ENCODE measurements around the gene KRT72. TPM values are rescaled to one million over a fixed set of nuclear protein-coding genes. Genes with fewer than 3 reads are reported as not detected.

Gene KRT72
- total and polyA plus RNA-seq, 4 donors = not detected

DNA sequence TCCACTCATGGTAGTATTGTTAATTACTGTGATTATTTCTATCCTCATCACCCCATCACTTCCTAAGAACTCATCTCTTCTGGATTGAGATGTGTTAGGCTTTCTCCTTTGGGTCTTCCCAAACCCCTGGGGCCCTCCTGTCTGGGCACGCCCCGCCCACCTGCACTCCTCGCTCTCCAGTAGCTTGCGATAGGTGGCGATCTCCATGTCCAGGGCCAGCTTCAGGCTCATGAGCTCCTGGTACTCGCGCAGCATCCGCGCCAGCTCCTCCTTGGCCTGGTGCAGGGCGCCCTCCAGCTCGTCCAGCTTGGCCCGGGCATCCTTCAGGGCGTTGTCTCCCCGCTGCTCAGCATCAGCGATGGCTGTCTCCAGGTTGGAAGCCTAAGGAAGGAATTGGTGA, 55.1 kb downstream of the KRT72 start:
- DNase-seq (ENCODE audit: low spot score) = no peak
- 83% methylated on average over 15 of the region's 15 CpGs for WGBS

GRCh38 chr12:52543985-52544883, 57.0 kb downstream of the KRT72 start:
- H3K27ac ChIP-seq (ENCODE audit: low read depth in 1 of 2, low read length in 2 of 2) = no peak overlapping the region
- no peak for DNase-seq (ENCODE audit: low spot score)
- 92% methylated on average over 17 of the region's 17 CpGs for WGBS

More for the DNA sequence above, 55.1 kb downstream of the KRT72 start:
- Histone ChIP-seq H3K9ac (ENCODE audit: low read depth in 1 of 2, low read length in 2 of 2) (no peak overlapping the region), H3K27ac (ENCODE audit: low read depth in 1 of 2, low read length in 2 of 2) (no peak overlapping the region), H3K4me1 (ENCODE audit: control insufficient read depth in 4 of 4, insufficient read depth in 4 of 4, low read length in 3 of 4) (no peaks in the 10 kb centered on the region), H3K27me3 (ENCODE audit: control insufficient read depth in 4 of 4, insufficient read depth in 4 of 4, low read length in 3 of 4) (no peaks in the 10 kb centered on the region), H3K4me3 (ENCODE audit: low read depth in 1 of 3, low read length in 3 of 3) (no peak overlapping the region), H3K36me3 (ENCODE audit: control insufficient read depth in 4 of 4, insufficient read depth in 3 of 4, low read depth in 1 of 4, low read length in 3 of 4) (no peaks in the 10 kb centered on the region), H3K9me3 (ENCODE audit: control insufficient read depth in 4 of 4, low read length in 3 of 4) (no peaks in the 10 kb centered on the region)
- TF ChIP-seq REST (IDR thresholded peaks at IDR 0.05) (no peak), NR2F2 (IDR thresholded peaks at IDR 0.05) (no peak), FOXA2 (IDR thresholded peaks at IDR 0.05) (no peak), EGR1 (IDR thresholded peaks at IDR 0.05; ENCODE audit: low read depth in 2 of 2) (no peak), HNF4A (conservative IDR thresholded peaks at IDR 0.05) (no peak), GABPA (IDR thresholded peaks at IDR 0.05 in 1 of 2, conservative IDR thresholded peaks at IDR 0.05 in 1 of 2) (no peak), FOXA1 (IDR thresholded peaks at IDR 0.05) (no peak), TAF1 (conservative IDR thresholded peaks at IDR 0.05) (no peak), JUND (IDR thresholded peaks at IDR 0.05) (no peak), RAD21 (IDR thresholded peaks at IDR 0.05) (no peak)

GRCh38 chr12:52542785-52543318, 58.4 kb downstream of the KRT72 start:
- Histone ChIP-seq H3K4me3 (ENCODE audit: low read depth in 1 of 3, low read length in 3 of 3) (no peak overlapping the region), H3K9me3 (ENCODE audit: control insufficient read depth in 4 of 4, low read length in 3 of 4) (no peaks in the 10 kb centered on the region), H3K9ac (ENCODE audit: low read depth in 1 of 2, low read length in 2 of 2) (no peak overlapping the region), H3K27me3 (ENCODE audit: control insufficient read depth in 4 of 4, insufficient read depth in 4 of 4, low read length in 3 of 4) (no peaks in the 10 kb centered on the region), H3K4me1 (ENCODE audit: control insufficient read depth in 4 of 4, insufficient read depth in 4 of 4, low read length in 3 of 4) (no peaks in the 10 kb centered on the region), H3K36me3 (ENCODE audit: control insufficient read depth in 4 of 4, insufficient read depth in 3 of 4, low read depth in 1 of 4, low read length in 3 of 4) (no peaks in the 10 kb centered on the region), H3K27ac (ENCODE audit: low read depth in 1 of 2, low read length in 2 of 2) (no peak overlapping the region)
- TF ChIP-seq GABPA (IDR thresholded peaks at IDR 0.05 in 1 of 2, conservative IDR thresholded peaks at IDR 0.05 in 1 of 2) (no peak), TAF1 (conservative IDR thresholded peaks at IDR 0.05) (no peak), EGR1 (IDR thresholded peaks at IDR 0.05; ENCODE audit: low read depth in 2 of 2) (no peak), HNF4G (IDR thresholded peaks at IDR 0.05) (no peak), YY1 (IDR thresholded peaks at IDR 0.05) (no peak), RAD21 (IDR thresholded peaks at IDR 0.05) (no peak), JUND (IDR thresholded peaks at IDR 0.05) (no peak)
- TF ChIP-seq, protein P1, sequence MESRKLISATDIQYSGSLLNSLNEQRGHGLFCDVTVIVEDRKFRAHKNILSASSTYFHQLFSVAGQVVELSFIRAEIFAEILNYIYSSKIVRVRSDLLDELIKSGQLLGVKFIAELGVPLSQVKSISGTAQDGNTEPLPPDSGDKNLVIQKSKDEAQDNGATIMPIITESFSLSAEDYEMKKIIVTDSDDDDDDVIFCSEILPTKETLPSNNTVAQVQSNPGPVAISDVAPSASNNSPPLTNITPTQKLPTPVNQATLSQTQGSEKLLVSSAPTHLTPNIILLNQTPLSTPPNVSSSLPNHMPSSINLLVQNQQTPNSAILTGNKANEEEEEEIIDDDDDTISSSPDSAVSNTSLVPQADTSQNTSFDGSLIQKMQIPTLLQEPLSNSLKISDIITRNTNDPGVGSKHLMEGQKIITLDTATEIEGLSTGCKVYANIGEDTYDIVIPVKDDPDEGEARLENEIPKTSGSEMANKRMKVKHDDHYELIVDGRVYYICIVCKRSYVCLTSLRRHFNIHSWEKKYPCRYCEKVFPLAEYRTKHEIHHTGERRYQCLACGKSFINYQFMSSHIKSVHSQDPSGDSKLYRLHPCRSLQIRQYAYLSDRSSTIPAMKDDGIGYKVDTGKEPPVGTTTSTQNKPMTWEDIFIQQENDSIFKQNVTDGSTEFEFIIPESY (IDR thresholded peaks at IDR 0.05) = no peak
- TF ChIP-seq, protein P2, sequence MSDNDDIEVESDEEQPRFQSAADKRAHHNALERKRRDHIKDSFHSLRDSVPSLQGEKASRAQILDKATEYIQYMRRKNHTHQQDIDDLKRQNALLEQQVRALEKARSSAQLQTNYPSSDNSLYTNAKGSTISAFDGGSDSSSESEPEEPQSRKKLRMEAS (IDR thresholded peaks at IDR 0.05) = no peak
- DNase-seq (ENCODE audit: low spot score) = no peak
- 74% methylated on average over 7 of the region's 7 CpGs for WGBS

More at GRCh38 chr12:52543985-52544883, 57.0 kb downstream of the KRT72 start:
- H3K36me3 ChIP-seq (ENCODE audit: control insufficient read depth in 4 of 4, insufficient read depth in 3 of 4, low read depth in 1 of 4, low read length in 3 of 4) = no peaks in the 10 kb centered on the region
- no peaks in the 10 kb centered on the region for H3K27me3 ChIP-seq (ENCODE audit: control insufficient read depth in 4 of 4, insufficient read depth in 4 of 4, low read length in 3 of 4)
- no peak overlapping the region for H3K4me3 ChIP-seq (ENCODE audit: low read depth in 1 of 3, low read length in 3 of 3)
- TF ChIP-seq FOXA2 (IDR thresholded peaks at IDR 0.05) (no peak), YY1 (IDR thresholded peaks at IDR 0.05) (no peak), GABPA (IDR thresholded peaks at IDR 0.05 in 1 of 2, conservative IDR thresholded peaks at IDR 0.05 in 1 of 2) (no peak)
- no peaks in the 10 kb centered on the region for H3K9me3 ChIP-seq (ENCODE audit: control insufficient read depth in 4 of 4, low read length in 3 of 4)
- H3K9ac ChIP-seq (ENCODE audit: low read depth in 1 of 2, low read length in 2 of 2) = no peak overlapping the region
- no peaks in the 10 kb centered on the region for H3K4me1 ChIP-seq (ENCODE audit: control insufficient read depth in 4 of 4, insufficient read depth in 4 of 4, low read length in 3 of 4)

Data from liver (tissue), 9 donors.